K562 (cell line): ENCODE measurements around the gene BAG1. TPM values are rescaled to one million over a fixed set of nuclear protein-coding genes. Genes with fewer than 3 reads are reported as not detected.
A peak's percentile ranks its signal among the peaks of the same experiment; 100 is the strongest.

Experiments used
- CHD2 ChIP-seq: IDR thresholded peaks from 2 replicates; pipeline ENCODE4 v1.6.1; 2011; ENCODE audit warnings: low read depth, low read length
- FOXP4 ChIP-seq: sonication (generic); formaldehyde crosslinking; IDR thresholded peaks from 2 replicates; pipeline ENCODE4 v1.8.0; 2022; ENCODE audit warnings: mild to moderate bottlenecking, missing genetic modification reagents, borderline replicate concordance
- HDAC1 ChIP-seq, 2 experiments: fragments of 450-650 bp; IDR thresholded peaks; 2 replicates each; pipeline ENCODE4 v1.6.1; 2016 to 2017; ENCODE audit warnings: inconsistent platforms in 1 of 2, mild to moderate bottlenecking in 1 of 2, moderate library complexity in 1 of 2
- HDAC6 ChIP-seq: IDR thresholded peaks from 2 replicates; pipeline ENCODE4 v1.6.1; 2012; ENCODE audit warnings: low read depth, mild to moderate bottlenecking, control low read depth, inconsistent platforms, low read length, moderate library complexity
- HNRNPH1 ChIP-seq: fragments of 200-400 bp; formaldehyde crosslinking; optimal IDR thresholded peaks from 2 replicates; pipeline ENCODE3; 2017; ENCODE audit warnings: low read depth, mild to moderate bottlenecking, low read length, moderate library complexity
- KLF1 ChIP-seq: fragments of 450-650 bp; IDR thresholded peaks from 2 replicates; pipeline ENCODE4 v1.6.1; 2016; ENCODE audit warnings: missing genetic modification characterization, missing compliant biosample characterization
- MNT ChIP-seq, 2 experiments: fragments of 450-650 bp; conservative IDR thresholded peaks; 2 replicates each; pipeline ENCODE4 v1.6.1; 2017; ENCODE audit warnings: mild to moderate bottlenecking in 2 of 2, moderate library complexity in 2 of 2
- NCOA4 ChIP-seq: fragments of 450-650 bp; IDR thresholded peaks from 2 replicates; pipeline ENCODE4 v1.6.1; 2018; ENCODE audit warnings: mild to moderate bottlenecking; ENCODE audit not compliant: partially characterized antibody
- NR2C2 ChIP-seq, 2 experiments: fragments of 200-800 bp in 1 of 2; sonication (Bioruptor generic) in 1 of 2; sonication (generic) in 1 of 2; formaldehyde crosslinking in 1 of 2; IDR thresholded peaks; 2 replicates each; pipeline versions ENCODE4 v1.6.1 to v1.8.0; 2016 to 2022; ENCODE audit warnings: mild to moderate bottlenecking in 1 of 2, missing compliant biosample characterization in 1 of 2, missing genetic modification characterization in 1 of 2, missing genetic modification reagents in 1 of 2
- NUFIP1 ChIP-seq: fragments of 450-650 bp; IDR thresholded peaks from 2 replicates; pipeline ENCODE4 v1.6.1; 2018; ENCODE audit not compliant: partially characterized antibody
- SIX5 ChIP-seq, 2 experiments: IDR thresholded peaks; 2 replicates each; pipeline ENCODE4 v1.6.1; 2011; ENCODE audit warnings: low read length in 2 of 2, borderline replicate concordance in 1 of 2, low read depth in 1 of 2, mild to moderate bottlenecking in 1 of 2, moderate library complexity in 1 of 2; ENCODE audit not compliant: insufficient read depth in 1 of 2
- ZFP36 ChIP-seq: fragments of 150-350 bp; IDR thresholded peaks from 2 replicates; pipeline ENCODE4 v1.6.1; 2018; ENCODE audit warnings: low read length, low read depth; ENCODE audit not compliant: partially characterized antibody
- ZNF232 ChIP-seq: sonication (generic); formaldehyde crosslinking; IDR thresholded peaks from 2 replicates; pipeline ENCODE4 v1.8.0; 2022; ENCODE audit warnings: mild to moderate bottlenecking, missing genetic modification reagents
- ZNF436 ChIP-seq: fragments of 250-450, 450-650 bp; sonication (Bioruptor Pico); formaldehyde crosslinking; IDR thresholded peaks from 2 replicates; pipeline ENCODE4 v1.7.0; 2020; ENCODE audit warnings: mild to moderate bottlenecking
- ZNF584 ChIP-seq: fragments of 200-800 bp; sonication (Bioruptor generic); IDR thresholded peaks from 2 replicates; pipeline ENCODE4 v1.6.1; 2016; ENCODE audit warnings: low read depth, mild to moderate bottlenecking, missing genetic modification characterization, missing compliant biosample characterization
- polyA plus RNA-seq, 8 experiments: library from polyadenylated mRNA; depleted of rRNA in 4 of 8; stranded (reverse) in 5 of 8; unstranded in 3 of 8; fragments of >200 nt; fragmentation: Nextera tagmentation in 2 of 8; fragmentation: Illumina TruSeq in 1 of 8; extraction: Ambion mirVana in 2 of 8; extraction: Trizol in 1 of 8; gene quantifications; 2 replicates each; pipeline versions ENCODE4 v1.2.1 to v1.2.3, GENCODE V29; 2011 to 2014; ENCODE audit warnings: inconsistent platforms in 1 of 8, missing spikeins in 1 of 8
- total RNA-seq, 7 experiments: library from RNA; depleted of rRNA in 6 of 7; stranded (reverse); fragments of >200 nt in 6 of 7; fragmentation: Illumina TruSeq in 2 of 7; extraction: Trizol in 2 of 7; gene quantifications; 2 replicates each; pipeline versions ENCODE4 v1.2.1 to v1.2.3, GENCODE V29; 2011 to 2021; ENCODE audit warnings: low replicate concordance in 1 of 7
- TF ChIP-seq, protein P1 (sequence below): fragments of 150-350 bp; IDR thresholded peaks from 2 replicates; pipeline ENCODE4 v1.6.1; 2014; ENCODE audit warnings: low read depth, mild to moderate bottlenecking, low read length, borderline replicate concordance
- TF ChIP-seq, protein P2 (sequence below): fragments of 450-650 bp; IDR thresholded peaks from 2 replicates; pipeline ENCODE4 v1.6.1; 2016; ENCODE audit warnings: missing biosample characterization, missing genetic modification characterization
- TF ChIP-seq, protein P3 (sequence below): fragments of 450-650 bp; formaldehyde crosslinking; IDR thresholded peaks from 2 replicates; pipeline ENCODE4 v1.4.0; 2020; ENCODE audit warnings: mild to moderate bottlenecking, moderate library complexity

The BAG1 gene
- total and polyA plus RNA-seq, 9 of the 15 experiments (the other 6 are each of a cell fraction or from before 2014, with no cell fraction given): 9.7 to 106 (median 56.9) TPM

DNA sequence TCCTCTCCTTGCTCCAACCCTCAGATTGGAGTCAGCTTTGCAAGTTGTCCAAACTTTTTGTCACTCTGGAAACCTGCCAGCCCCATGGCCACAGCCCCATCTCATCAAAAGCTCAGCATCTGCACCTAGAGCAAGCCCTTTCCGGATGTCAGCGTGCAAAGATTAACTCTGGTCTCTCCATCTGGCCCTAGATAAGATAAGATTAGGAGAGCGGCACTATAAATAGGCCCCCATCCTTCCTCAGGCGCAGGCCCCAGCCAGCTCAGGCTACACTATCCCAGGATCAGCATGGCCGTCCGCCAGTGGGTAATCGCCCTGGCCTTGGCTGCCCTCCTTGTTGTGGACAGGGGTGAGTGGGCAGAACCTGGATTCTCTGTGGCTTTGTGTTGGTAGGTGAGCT is 24.6 kb downstream of the BAG1 start, which contains the start of gene SPINK4 (continued):
- TF ChIP-seq ZNF232 (no peak), HDAC6 (no peak), KLF1 (tag) (no peak), MNT (conservative IDR thresholded peaks at IDR 0.05) (peak in 1 of 2 experiments; percentile 51; a peak in 2 of 4 replicates), NR2C2 (CRISPR knock-in tag; IDR thresholded peaks at IDR 0.05) (no peak), NR2C2 (tag; IDR thresholded peaks at IDR 0.05) (peak; percentile 34), SIX5 (IDR thresholded peaks at IDR 0.05; ENCODE audit: borderline replicate concordance in 1 of 2, insufficient read depth in 1 of 2, low read depth in 1 of 2, low read length in 2 of 2) (no peak), ZFP36 (no peak), NCOA4 (no peak), FOXP4 (no peak), ZNF436 (CRISPR knock-in tag) (no peak), ZNF584 (CRISPR knock-in tag) (peak; percentile 80; the same call in 1 of the 2 replicates), CHD2 (no peak), HDAC1 (IDR thresholded peaks at IDR 0.05) (peak; percentile 63 to 87; a peak in 3 of 4 replicates), HNRNPH1 (no peak), NUFIP1 (no peak)
- TF ChIP-seq, protein P1, sequence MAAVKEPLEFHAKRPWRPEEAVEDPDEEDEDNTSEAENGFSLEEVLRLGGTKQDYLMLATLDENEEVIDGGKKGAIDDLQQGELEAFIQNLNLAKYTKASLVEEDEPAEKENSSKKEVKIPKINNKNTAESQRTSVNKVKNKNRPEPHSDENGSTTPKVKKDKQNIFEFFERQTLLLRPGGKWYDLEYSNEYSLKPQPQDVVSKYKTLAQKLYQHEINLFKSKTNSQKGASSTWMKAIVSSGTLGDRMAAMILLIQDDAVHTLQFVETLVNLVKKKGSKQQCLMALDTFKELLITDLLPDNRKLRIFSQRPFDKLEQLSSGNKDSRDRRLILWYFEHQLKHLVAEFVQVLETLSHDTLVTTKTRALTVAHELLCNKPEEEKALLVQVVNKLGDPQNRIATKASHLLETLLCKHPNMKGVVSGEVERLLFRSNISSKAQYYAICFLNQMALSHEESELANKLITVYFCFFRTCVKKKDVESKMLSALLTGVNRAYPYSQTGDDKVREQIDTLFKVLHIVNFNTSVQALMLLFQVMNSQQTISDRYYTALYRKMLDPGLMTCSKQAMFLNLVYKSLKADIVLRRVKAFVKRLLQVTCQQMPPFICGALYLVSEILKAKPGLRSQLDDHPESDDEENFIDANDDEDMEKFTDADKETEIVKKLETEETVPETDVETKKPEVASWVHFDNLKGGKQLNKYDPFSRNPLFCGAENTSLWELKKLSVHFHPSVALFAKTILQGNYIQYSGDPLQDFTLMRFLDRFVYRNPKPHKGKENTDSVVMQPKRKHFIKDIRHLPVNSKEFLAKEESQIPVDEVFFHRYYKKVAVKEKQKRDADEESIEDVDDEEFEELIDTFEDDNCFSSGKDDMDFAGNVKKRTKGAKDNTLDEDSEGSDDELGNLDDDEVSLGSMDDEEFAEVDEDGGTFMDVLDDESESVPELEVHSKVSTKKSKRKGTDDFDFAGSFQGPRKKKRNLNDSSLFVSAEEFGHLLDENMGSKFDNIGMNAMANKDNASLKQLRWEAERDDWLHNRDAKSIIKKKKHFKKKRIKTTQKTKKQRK: no peak
- TF ChIP-seq, protein P2, sequence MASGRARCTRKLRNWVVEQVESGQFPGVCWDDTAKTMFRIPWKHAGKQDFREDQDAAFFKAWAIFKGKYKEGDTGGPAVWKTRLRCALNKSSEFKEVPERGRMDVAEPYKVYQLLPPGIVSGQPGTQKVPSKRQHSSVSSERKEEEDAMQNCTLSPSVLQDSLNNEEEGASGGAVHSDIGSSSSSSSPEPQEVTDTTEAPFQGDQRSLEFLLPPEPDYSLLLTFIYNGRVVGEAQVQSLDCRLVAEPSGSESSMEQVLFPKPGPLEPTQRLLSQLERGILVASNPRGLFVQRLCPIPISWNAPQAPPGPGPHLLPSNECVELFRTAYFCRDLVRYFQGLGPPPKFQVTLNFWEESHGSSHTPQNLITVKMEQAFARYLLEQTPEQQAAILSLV (tag): no peak
- TF ChIP-seq, protein P3, sequence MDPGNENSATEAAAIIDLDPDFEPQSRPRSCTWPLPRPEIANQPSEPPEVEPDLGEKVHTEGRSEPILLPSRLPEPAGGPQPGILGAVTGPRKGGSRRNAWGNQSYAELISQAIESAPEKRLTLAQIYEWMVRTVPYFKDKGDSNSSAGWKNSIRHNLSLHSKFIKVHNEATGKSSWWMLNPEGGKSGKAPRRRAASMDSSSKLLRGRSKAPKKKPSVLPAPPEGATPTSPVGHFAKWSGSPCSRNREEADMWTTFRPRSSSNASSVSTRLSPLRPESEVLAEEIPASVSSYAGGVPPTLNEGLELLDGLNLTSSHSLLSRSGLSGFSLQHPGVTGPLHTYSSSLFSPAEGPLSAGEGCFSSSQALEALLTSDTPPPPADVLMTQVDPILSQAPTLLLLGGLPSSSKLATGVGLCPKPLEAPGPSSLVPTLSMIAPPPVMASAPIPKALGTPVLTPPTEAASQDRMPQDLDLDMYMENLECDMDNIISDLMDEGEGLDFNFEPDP (CRISPR knock-in tag): no peak
